ENCODE data around the gene BET1L. TPM values are rescaled to one million over a fixed set of nuclear protein-coding genes. Genes with fewer than 3 reads are reported as not detected.
A peak's percentile ranks its signal among the peaks of the same experiment; 100 is the strongest.

BET1L gene
- total and polyA plus RNA-seq, 8 donors: 27.7 to 53.4 (median 41.2) TPM

GRCh38 chr11:207863-208180 is 623 bp upstream of the BET1L start:
- Histone ChIP-seq H3K27me3 (no peaks in the 10 kb centered on the region), H3K4me1 (peaks cover 10 to 29% (median 24%) of the 10 kb centered on the region in 3 donors), H3K36me3 (peaks cover 0 to 30% (median 27%) of the 10 kb centered on the region in 3 donors), H3K4me3 (peak overlapping the region; percentile 86 to 100 (median 96)), H3K27ac (peak overlapping the region; percentile 96 to 98 (median 97)), H3K9me3 (no peaks in the 10 kb centered on the region)
- DNase-seq: peak in 1 of 6 donors; percentile 45
- WGBS, 2 donors: 1% methylated on average over 27 of the region's 27 CpGs
- intact Hi-C loops (cut with DNase I): no loop called here
- ATAC-seq: peak; percentile 9 to 24 (median 10)
- TF ChIP-seq CTCF (IDR thresholded peaks at IDR 0.05): no peak
- no peak for FAIRE-seq

GRCh38 chr11:206526-207207 is 532 bp downstream of the BET1L start:
- DNase-seq (peak in 4 of 6 donors; percentile 47 to 60 (median 51)), FAIRE-seq (no peak), ATAC-seq (peak in 3 of 4 donors; percentile 8 to 11 (median 9))
- no peaks in the 10 kb centered on the region for H3K9me3 ChIP-seq
- H3K4me1 ChIP-seq: peaks cover 10 to 29% (median 24%) of the 10 kb centered on the region in 3 donors
- peak overlapping the region; percentile 96 to 98 (median 97) for H3K27ac ChIP-seq
- WGBS, 2 donors: 0 to 1% methylated on average over 38 to 39 of the region's 39 CpGs
- TF ChIP-seq CTCF (IDR thresholded peaks at IDR 0.05): no peak
- peak overlapping the region; percentile 86 to 100 (median 96) for H3K4me3 ChIP-seq
- no peaks in the 10 kb centered on the region for H3K27me3 ChIP-seq
- intact Hi-C loops (cut with DNase I): no loop called here
- peaks cover 0 to 26% (median 16%) of the 10 kb centered on the region in 3 donors for H3K36me3 ChIP-seq

- peaks cover 0 to 24% (median 9%) of the 10 kb centered on the region in 3 donors for H3K36me3 ChIP-seq
- H3K4me1 ChIP-seq: peaks cover 10 to 29% (median 24%) of the 10 kb centered on the region in 3 donors
- ATAC-seq: no peak
- no peaks in the 10 kb centered on the region for H3K27me3 ChIP-seq
- H3K9me3 ChIP-seq: no peaks in the 10 kb centered on the region
- peak in 3 of 6 donors; percentile 29 to 52 (median 34) for DNase-seq
- no peak overlapping the region for H3K27ac ChIP-seq
- no peak for TF ChIP-seq CTCF (IDR thresholded peaks at IDR 0.05)
- no peak for FAIRE-seq
- intact Hi-C loops (cut with DNase I): no loop called here
- peak overlapping the region; percentile 86 to 100 (median 96) for H3K4me3 ChIP-seq
- 42 to 56% methylated on average over 7 of the region's 7 CpGs for WGBS, 2 donors
Observed at GRCh38 chr11:206002-206384, 1.2 kb downstream of the BET1L start.

GRCh38 chr11:205221-206001 is 1.8 kb downstream of the BET1L start:
- ATAC-seq (no peak), FAIRE-seq (no peak), DNase-seq (peak in 2 of 6 donors; percentile 18 to 34)
- Histone ChIP-seq H3K4me1 (peaks cover 10 to 29% (median 24%) of the 10 kb centered on the region in 3 donors), H3K9me3 (no peaks in the 10 kb centered on the region), H3K36me3 (peaks cover 0 to 25% (median 9%) of the 10 kb centered on the region in 3 donors), H3K27ac (no peak overlapping the region), H3K27me3 (no peaks in the 10 kb centered on the region), H3K4me3 (peak overlapping the region in 3 of 4 donors; percentile 94 to 100 (median 99))
- TF ChIP-seq CTCF (IDR thresholded peaks at IDR 0.05): no peak
- WGBS, 2 donors: 71 to 80% methylated on average over 16 of the region's 16 CpGs
- intact Hi-C loops (cut with DNase I): no loop called here

All from pancreas (tissue), 10 donors.